GM12878 (cell line): ENCODE measurements around the gene AKR1C1. TPM values are rescaled to one million over a fixed set of nuclear protein-coding genes. Genes with fewer than 3 reads are reported as not detected.

Experiments
- ATAC-seq: fragments of 200-7000 bp; cut with Tn5 transposase; 3 replicates; pipeline ENCODE4 v1.9.1; 2020; ENCODE audit warnings: mild to moderate bottlenecking, moderate library complexity
- BruUV-seq: library from RNA; stranded (reverse); fragments of 400-500 nt; replicated peaks from 2 replicates; lab custom pipeline; 2021; lab: Mats Ljungman, UMichigan
- CTCF ChIA-PET: fragments of 300-600 bp; sonication (Branson Sonifier 250); formaldehyde crosslinking; extraction: SDS; loops from one replicate; lab custom pipeline; 2021; ENCODE audit warnings: inconsistent platforms; lab: Yijun Ruan, JAX
- POLR2A ChIA-PET: fragments of 350-600 bp; formaldehyde crosslinking; extraction: SDS; loops from one replicate; lab custom pipeline; 2021; ENCODE audit warnings: inconsistent platforms; lab: Charles Lee
- RAD21 ChIA-PET: fragments of 300-600 bp; sonication (Branson Sonifier 250); formaldehyde crosslinking; loops from one replicate; lab custom pipeline; 2023; ENCODE audit warnings: antibody characterized with exemption; ENCODE audit not compliant: unreplicated experiment; lab: Charles Lee
- SMC1A ChIA-PET: fragments of 300-600 bp; sonication (Branson Sonifier 250); formaldehyde crosslinking; loops from one replicate; lab custom pipeline; 2023; ENCODE audit not compliant: unreplicated experiment, uncharacterized antibody; lab: Charles Lee
- DNase-seq: peaks from one replicate; pipeline ENCODE4 v3.0.0-alpha.2; 2011; ENCODE audit warnings: low read depth, low spot score
- FAIRE-seq: peaks from 3 replicates; lab custom pipeline; 2011; peaks lifted over from hg19 to GRCh38; lab: Jason Lieb, UNC
- H2AFZ ChIP-seq: 2 replicates; pipeline ENCODE4 v1.6.0; 2011; ENCODE audit warnings: low read depth, low read length, control low read depth; ENCODE audit not compliant: control insufficient read depth
- H3K27ac ChIP-seq: 2 replicates; pipeline ENCODE4 v1.5.1; 2011; ENCODE audit warnings: control low read depth; ENCODE audit not compliant: control insufficient read depth, insufficient read depth
- H3K27me3 ChIP-seq, 2 experiments: replicated peaks in 1 of 2; 2 replicates each; pipeline versions ENCODE4 v1.6.0 to v1.6.1; 2011; ENCODE audit warnings: low read length in 1 of 2; ENCODE audit not compliant: control insufficient read depth in 2 of 2, insufficient read depth in 2 of 2
- H3K36me3 ChIP-seq, 2 experiments: 2 replicates each; pipeline ENCODE4 v1.5.1; 2011; ENCODE audit warnings: low read length in 1 of 2; ENCODE audit not compliant: control insufficient read depth in 2 of 2, insufficient read depth in 2 of 2
- H3K4me1 ChIP-seq: 2 replicates; pipeline ENCODE4 v1.6.1; 2011; ENCODE audit warnings: mild to moderate bottlenecking, low read length, moderate library complexity, mixed read lengths; ENCODE audit not compliant: control insufficient read depth, insufficient read depth
- H3K4me2 ChIP-seq: 2 replicates; pipeline ENCODE4 v1.6.0; 2011; ENCODE audit warnings: control low read depth; ENCODE audit not compliant: control insufficient read depth, insufficient read depth
- H3K4me3 ChIP-seq: fragments of 200-600 bp; sonication (generic); 2 replicates; pipeline ENCODE4 v1.5.1; 2016
- H3K79me2 ChIP-seq: 2 replicates; pipeline ENCODE4 v1.6.0; 2011; ENCODE audit warnings: low read length; ENCODE audit not compliant: control insufficient read depth, insufficient read depth
- H3K9ac ChIP-seq: 2 replicates; pipeline ENCODE4 v1.8.0; 2011; ENCODE audit warnings: low read length, control low read depth, mixed read lengths; ENCODE audit not compliant: control insufficient read depth, insufficient read depth
- H3K9me3 ChIP-seq: replicated peaks from 3 replicates; pipeline ENCODE4 v1.5.1; 2011; ENCODE audit warnings: mild to moderate bottlenecking, low read length; ENCODE audit not compliant: control insufficient read depth, insufficient read depth
- H4K20me1 ChIP-seq: 2 replicates; pipeline ENCODE4 v1.6.0; 2011; ENCODE audit not compliant: control insufficient read depth, insufficient read depth
- CBX5 ChIP-seq: sonication (generic); IDR thresholded peaks from 2 replicates; pipeline ENCODE4 v1.6.1; 2016; ENCODE audit warnings: low read depth, moderate library complexity, mild to moderate bottlenecking, inconsistent platforms
- CHD1 ChIP-seq: IDR thresholded peaks from 2 replicates; pipeline ENCODE4 v1.6.1; 2012; ENCODE audit warnings: low read depth, low read length, improper control_type of control experiment
- EZH2 ChIP-seq: IDR thresholded peaks from 2 replicates; pipeline ENCODE4 v1.6.1; 2012; ENCODE audit warnings: low read depth, mild to moderate bottlenecking, control low read depth, inconsistent platforms, low read length, borderline replicate concordance; ENCODE audit not compliant: control insufficient read depth
- FOXK2 ChIP-seq: fragments of 450-650 bp; IDR thresholded peaks from 2 replicates; pipeline ENCODE4 v1.6.1; 2017; ENCODE audit warnings: mild to moderate bottlenecking, moderate library complexity
- HDGF ChIP-seq: fragments of 450-650 bp; IDR thresholded peaks from 2 replicates; pipeline ENCODE4 v1.6.1; 2016; ENCODE audit warnings: antibody characterized with exemption
- HSF1 ChIP-seq: fragments of 150-350 bp; IDR thresholded peaks from 2 replicates; pipeline ENCODE4 v1.6.1; 2014; ENCODE audit warnings: mild to moderate bottlenecking, low read depth, low read length
- MTA2 ChIP-seq: fragments of 450-650 bp; IDR thresholded peaks from 2 replicates; pipeline ENCODE4 v1.6.1; 2016; ENCODE audit warnings: low read depth, mild to moderate bottlenecking, moderate library complexity
- PBX3 ChIP-seq: IDR thresholded peaks from 2 replicates; pipeline ENCODE4 v1.6.1; 2011; ENCODE audit warnings: mild to moderate bottlenecking, low read depth, low read length, moderate library complexity; ENCODE audit not compliant: insufficient replicate concordance
- PRDM15 ChIP-seq: fragments of 450-650 bp; formaldehyde crosslinking; IDR thresholded peaks from 2 replicates; pipeline ENCODE4 v1.4.0; 2020; ENCODE audit warnings: mild to moderate bottlenecking, moderate library complexity
- RELA ChIP-seq: fragments of 450-650 bp; IDR thresholded peaks from 2 replicates; pipeline ENCODE4 v1.8.0; 2014; ENCODE audit warnings: borderline replicate concordance; ENCODE audit not compliant: partially characterized antibody
- RFX5 ChIP-seq: IDR thresholded peaks from 2 replicates; pipeline ENCODE4 v1.6.1; 2011; ENCODE audit warnings: low read depth, low read length, improper control_type of control experiment
- RUNX3 ChIP-seq: IDR thresholded peaks from 2 replicates; pipeline ENCODE4 v1.6.1; 2012; ENCODE audit warnings: low read length, inconsistent platforms
- SIN3A ChIP-seq: IDR thresholded peaks from 2 replicates; pipeline ENCODE4 v1.6.1; 2012; ENCODE audit warnings: low read depth, low read length, improper control_type of control experiment
- SUZ12 ChIP-seq: fragments of 200-600 bp; sonication (generic); IDR thresholded peaks from one replicate; pipeline ENCODE4 v1.6.1; 2018; ENCODE audit warnings: antibody characterized with exemption, mild to moderate bottlenecking; ENCODE audit not compliant: unreplicated experiment
- TARDBP ChIP-seq: IDR thresholded peaks from 2 replicates; pipeline ENCODE4 v1.6.1; 2016; ENCODE audit warnings: borderline replicate concordance
- TCF7 ChIP-seq: IDR thresholded peaks from 2 replicates; pipeline ENCODE4 v1.6.1; 2014; ENCODE audit warnings: antibody characterized with exemption, borderline replicate concordance
- ZNF217 ChIP-seq: fragments of 450-650 bp; IDR thresholded peaks from 2 replicates; pipeline ENCODE4 v1.6.1; 2017; ENCODE audit warnings: antibody characterized with exemption, mild to moderate bottlenecking
- WGBS: methylation state at CpG from one replicate; pipeline ENCODE4 v1.1.6; 2016; ENCODE audit warnings: low lambda C conversion rate; ENCODE audit not compliant: insufficient replicate concordance, insufficient coverage; ENCODE audit errors: missing lambda C conversion rate; 5-methylcytosine and 5-hydroxymethylcytosine counted together
- in situ Hi-C: fragments of 300-500 bp; cut with MboI; formaldehyde crosslinking; loops from 9 replicates; pipeline ENCODE4 v1.14.3; 2018; ENCODE audit warnings: mixed read lengths
- intact Hi-C: fragments of 100-400 bp; cut with micrococcal nuclease; formaldehyde crosslinking; loops from one replicate; pipeline ENCODE4 v1.14.2; 2022; ENCODE audit not compliant: unreplicated experiment
- polyA plus RNA-seq, 11 experiments: library from polyadenylated mRNA; depleted of rRNA in 4 of 11; unstranded in 6 of 11; stranded (reverse) in 5 of 11; fragments of >200 nt; fragmentation: Nextera tagmentation in 4 of 11; fragmentation: Illumina TruSeq in 1 of 11; extraction: Ambion mirVana in 4 of 11; extraction: Trizol in 1 of 11; gene quantifications; 1 replicate in 1 of 11; 2 replicates in 10 of 11; pipeline versions ENCODE4 v1.2.1 to v1.2.3, GENCODE V29; 2011 to 2016; ENCODE audit warnings: inconsistent platforms in 2 of 11, missing spikeins in 2 of 11, low read depth in 1 of 11
- total RNA-seq, 4 experiments: library from RNA; depleted of rRNA in 3 of 4; stranded (reverse); fragments of >200 nt in 3 of 4; fragmentation: Illumina TruSeq in 1 of 4; extraction: Trizol in 1 of 4; gene quantifications; 2 replicates each; pipeline versions ENCODE4 v1.2.1 to v1.2.3, GENCODE V29; 2013 to 2021

AKR1C1 gene
- total and polyA plus RNA-seq, 10 of the 15 experiments (the other 5 are each of a cell fraction or from before 2014, with no cell fraction given): 0.05 to 1.2 (median 0.35) TPM; not detected in 6

- TF ChIP-seq RELA (no peak), RFX5 (no peak), PBX3 (no peak), SUZ12 (no peak)
Observed at GRCh38 chr10:4944841-4945240, 18.4 kb upstream of the AKR1C1 start (continued).

GRCh38 chr10:4945766-4946717 lies 17.2 kb upstream of the AKR1C1 start:
- no peaks in the 10 kb centered on the region for H3K9me3 ChIP-seq
- no peaks in the 10 kb centered on the region for H3K4me1 ChIP-seq
- H3K36me3 ChIP-seq: no peaks in the 10 kb centered on the region
- DNase-seq (no peak), ATAC-seq (no peak), FAIRE-seq (no peak)
- ChIA-PET RAD21 (no interaction called here), POLR2A (no interaction called here), CTCF (no interaction called here), SMC1A (no interaction called here)
- H2AFZ ChIP-seq: no peak overlapping the region
- no peak overlapping the region for H3K4me3 ChIP-seq
- no peak overlapping the region for H3K27ac ChIP-seq
- H3K79me2 ChIP-seq: no peaks in the 10 kb centered on the region
- 6% methylated on average over 2 of the region's 2 CpGs for WGBS
- no peaks in the 10 kb centered on the region for H3K27me3 ChIP-seq
- H3K4me2 ChIP-seq: no peak overlapping the region
- BruUV-seq: no TSS peak
- intact Hi-C loops (no loop called here), in situ Hi-C loops (no loop called here)
- no peaks in the 10 kb centered on the region for H4K20me1 ChIP-seq
- no peak overlapping the region for H3K9ac ChIP-seq
- TF ChIP-seq HDGF (no peak), TARDBP (no peak), PRDM15 (CRISPR knock-in tag) (no peak), CHD1 (no peak), TCF7 (no peak), SIN3A (no peak), MTA2 (no peak), CBX5 (no peak), HSF1 (no peak), RUNX3 (no peak), ZNF217 (no peak), EZH2 (no peak), FOXK2 (no peak)
